ENCODE measurements around the gene TNFRSF4.

The TNFRSF4 gene

DNA sequence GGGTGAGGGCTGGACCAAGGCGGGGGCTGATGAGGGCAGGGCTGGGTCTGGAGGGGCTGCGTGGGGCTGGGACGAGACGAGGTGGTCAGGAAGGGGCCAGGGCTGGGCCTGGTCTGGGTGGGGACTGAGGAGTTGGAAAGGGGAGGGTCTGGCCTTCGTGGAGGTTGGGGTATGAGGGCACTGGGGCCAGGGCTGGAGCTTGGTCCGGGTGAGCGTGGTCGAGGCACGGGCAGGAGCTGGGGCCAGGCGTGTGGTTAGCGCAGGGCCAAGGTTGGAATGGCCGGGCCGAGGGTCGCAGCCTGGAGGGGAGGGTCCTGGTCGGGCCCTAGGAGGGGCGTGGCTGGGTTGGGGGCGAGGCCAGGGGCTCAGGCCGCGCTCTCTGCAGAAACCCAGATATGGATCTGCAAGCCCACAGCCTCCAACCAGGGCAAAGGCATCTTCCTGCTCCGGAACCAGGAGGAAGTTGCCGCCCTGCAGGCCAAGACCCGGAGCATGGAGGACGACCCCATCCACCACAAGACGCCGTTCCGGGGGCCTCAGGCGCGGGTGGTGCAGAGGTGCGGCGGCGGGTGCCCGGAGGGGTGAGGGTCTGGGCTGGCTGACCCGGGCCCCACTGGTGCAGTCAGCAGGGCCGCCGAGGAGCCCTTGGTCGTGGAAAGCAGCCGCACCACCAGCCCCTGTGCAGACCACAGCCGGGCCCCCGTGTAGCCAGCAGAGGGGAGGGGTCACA, 31.3 kb downstream of the TNFRSF4 start:
- no peak overlapping the region for H3K9ac ChIP-seq (ENCODE audit: low read depth, low read length)
- no peak overlapping the region for H3K27ac ChIP-seq (ENCODE audit: low read length)
- H2AFZ ChIP-seq (ENCODE audit: low read depth, low read length), result no peak overlapping the region
- no peak overlapping the region for H3K4me3 ChIP-seq (ENCODE audit: low read depth in 1 of 2, low read length in 2 of 2)
- H3K27me3 ChIP-seq (ENCODE audit: insufficient read depth, low read length, poor library complexity), result no peaks in the 10 kb centered on the region
- no peaks in the 10 kb centered on the region for H3K9me3 ChIP-seq (ENCODE audit: insufficient read depth, low read length, severe bottlenecking)
- no peaks in the 10 kb centered on the region for H3K79me2 ChIP-seq (ENCODE audit: insufficient read depth, low read length)
- TF ChIP-seq, protein P1, sequence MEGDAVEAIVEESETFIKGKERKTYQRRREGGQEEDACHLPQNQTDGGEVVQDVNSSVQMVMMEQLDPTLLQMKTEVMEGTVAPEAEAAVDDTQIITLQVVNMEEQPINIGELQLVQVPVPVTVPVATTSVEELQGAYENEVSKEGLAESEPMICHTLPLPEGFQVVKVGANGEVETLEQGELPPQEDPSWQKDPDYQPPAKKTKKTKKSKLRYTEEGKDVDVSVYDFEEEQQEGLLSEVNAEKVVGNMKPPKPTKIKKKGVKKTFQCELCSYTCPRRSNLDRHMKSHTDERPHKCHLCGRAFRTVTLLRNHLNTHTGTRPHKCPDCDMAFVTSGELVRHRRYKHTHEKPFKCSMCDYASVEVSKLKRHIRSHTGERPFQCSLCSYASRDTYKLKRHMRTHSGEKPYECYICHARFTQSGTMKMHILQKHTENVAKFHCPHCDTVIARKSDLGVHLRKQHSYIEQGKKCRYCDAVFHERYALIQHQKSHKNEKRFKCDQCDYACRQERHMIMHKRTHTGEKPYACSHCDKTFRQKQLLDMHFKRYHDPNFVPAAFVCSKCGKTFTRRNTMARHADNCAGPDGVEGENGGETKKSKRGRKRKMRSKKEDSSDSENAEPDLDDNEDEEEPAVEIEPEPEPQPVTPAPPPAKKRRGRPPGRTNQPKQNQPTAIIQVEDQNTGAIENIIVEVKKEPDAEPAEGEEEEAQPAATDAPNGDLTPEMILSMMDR (IDR thresholded peaks at IDR 0.05; ENCODE audit: borderline replicate concordance, extremely low read depth, low read length, poor library complexity, severe bottlenecking), result no peak
- no peak for TF ChIP-seq EZH2 (IDR thresholded peaks at IDR 0.05; ENCODE audit: borderline replicate concordance, low read depth, low read length, severe bottlenecking)
- no peaks in the 10 kb centered on the region for H3K36me3 ChIP-seq (ENCODE audit: insufficient read depth, low read length)
- no peak overlapping the region for H3K4me2 ChIP-seq (ENCODE audit: insufficient read depth, low read length)
- ATAC-seq (ENCODE audit: insufficient read depth, low read depth) (no peak), DNase-seq (no peak)
- no peaks in the 10 kb centered on the region for H3K4me1 ChIP-seq (ENCODE audit: insufficient read depth, low read length)
- no peaks in the 10 kb centered on the region; the same call in 1 of the 2 replicates for H4K20me1 ChIP-seq (ENCODE audit: insufficient read depth, low read length)

DNA sequence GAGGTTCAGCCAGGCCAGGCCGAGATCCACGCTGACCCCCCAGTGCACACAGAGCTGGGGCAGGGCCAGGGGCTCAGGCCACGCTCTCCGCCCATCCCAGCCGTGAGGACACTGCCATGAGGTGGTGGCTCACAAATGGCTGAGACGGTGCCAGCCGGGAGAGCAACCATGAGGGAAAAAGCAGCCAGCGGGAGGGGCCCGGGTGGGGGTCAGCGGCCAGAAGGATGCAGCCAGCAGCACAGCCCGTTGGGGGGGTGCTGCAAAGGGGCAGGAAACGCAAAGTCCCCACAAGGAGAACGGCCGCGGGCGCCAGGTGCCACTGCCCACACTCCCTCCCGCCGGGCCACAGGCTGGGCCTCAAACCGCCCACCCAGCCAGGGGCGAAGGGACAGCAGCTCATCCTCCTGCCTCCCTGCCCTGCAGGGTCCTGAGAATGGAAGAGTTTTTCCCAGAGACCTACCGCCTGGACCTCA, 32.0 kb downstream of the TNFRSF4 start:
- Histone ChIP-seq H3K79me2 (ENCODE audit: insufficient read depth, low read length) (no peaks in the 10 kb centered on the region), H3K4me2 (ENCODE audit: insufficient read depth, low read length) (no peak overlapping the region)
- no peak for DNase-seq

DNA sequence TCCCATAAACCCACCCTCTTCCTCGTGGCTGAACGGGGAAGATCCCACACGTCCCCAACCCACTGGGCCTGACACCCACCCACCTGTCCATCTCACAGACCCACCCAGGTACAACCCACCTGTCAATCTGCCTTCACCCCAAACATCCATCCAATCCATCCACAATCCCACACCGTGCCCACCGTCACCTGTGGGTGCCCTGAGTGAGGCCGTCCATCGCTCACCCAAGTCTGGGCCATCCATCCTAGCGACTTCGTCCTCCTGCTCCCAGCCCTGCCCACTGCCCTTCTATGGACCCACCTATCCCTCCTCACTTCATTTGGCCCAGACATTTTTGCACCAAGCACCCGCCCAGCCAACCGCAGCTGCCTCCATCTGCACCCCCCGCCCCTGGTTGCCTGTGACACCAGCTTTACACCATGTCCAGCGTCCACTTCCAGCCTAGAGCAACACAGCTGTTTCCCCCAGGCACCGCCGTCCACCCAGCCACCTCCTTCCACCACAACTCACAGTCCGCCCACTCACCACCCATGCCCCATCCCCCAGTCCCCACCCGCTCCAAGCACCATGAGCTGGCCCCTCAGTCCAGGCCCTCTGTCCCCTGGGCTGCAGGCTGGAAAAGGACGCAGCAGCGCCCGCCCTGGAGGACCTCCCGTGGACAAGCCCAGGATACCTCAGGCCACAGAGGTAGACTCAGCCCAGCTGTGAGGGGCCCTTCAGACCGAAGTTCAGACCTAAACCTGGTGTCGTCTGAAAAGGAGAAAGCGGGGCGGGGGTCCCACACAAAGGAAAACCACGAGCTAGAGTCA, 32.6 kb downstream of the TNFRSF4 start:
- no peaks in the 10 kb centered on the region for H3K4me1 ChIP-seq (ENCODE audit: insufficient read depth, low read length)
- H3K9me3 ChIP-seq (ENCODE audit: insufficient read depth, low read length, severe bottlenecking), result no peaks in the 10 kb centered on the region
- no peaks in the 10 kb centered on the region; the same call in 1 of the 2 replicates for H4K20me1 ChIP-seq (ENCODE audit: insufficient read depth, low read length)
- ATAC-seq (ENCODE audit: insufficient read depth, low read depth) (no peak), DNase-seq (no peak)
- H3K4me2 ChIP-seq (ENCODE audit: insufficient read depth, low read length), result no peak overlapping the region
- H3K4me3 ChIP-seq (ENCODE audit: low read depth in 1 of 2, low read length in 2 of 2), result no peak overlapping the region
- no peaks in the 10 kb centered on the region for H3K79me2 ChIP-seq (ENCODE audit: insufficient read depth, low read length)
- no peak overlapping the region for H3K9ac ChIP-seq (ENCODE audit: low read depth, low read length)
- H2AFZ ChIP-seq (ENCODE audit: low read depth, low read length), result no peak overlapping the region
- H3K27me3 ChIP-seq (ENCODE audit: insufficient read depth, low read length, poor library complexity), result no peaks in the 10 kb centered on the region
- H3K36me3 ChIP-seq (ENCODE audit: insufficient read depth, low read length), result no peaks in the 10 kb centered on the region
- TF ChIP-seq EZH2 (IDR thresholded peaks at IDR 0.05; ENCODE audit: borderline replicate concordance, low read depth, low read length, severe bottlenecking), result no peak
- H3K27ac ChIP-seq (ENCODE audit: low read length), result no peak overlapping the region

More for the DNA sequence above, 32.0 kb downstream of the TNFRSF4 start:
- Histone ChIP-seq H3K4me3 (ENCODE audit: low read depth in 1 of 2, low read length in 2 of 2) (no peak overlapping the region), H3K36me3 (ENCODE audit: insufficient read depth, low read length) (no peaks in the 10 kb centered on the region), H3K27me3 (ENCODE audit: insufficient read depth, low read length, poor library complexity) (no peaks in the 10 kb centered on the region), H3K4me1 (ENCODE audit: insufficient read depth, low read length) (no peaks in the 10 kb centered on the region), H2AFZ (ENCODE audit: low read depth, low read length) (no peak overlapping the region), H3K9ac (ENCODE audit: low read depth, low read length) (no peak overlapping the region), H3K9me3 (ENCODE audit: insufficient read depth, low read length, severe bottlenecking) (no peaks in the 10 kb centered on the region), H4K20me1 (ENCODE audit: insufficient read depth, low read length) (no peaks in the 10 kb centered on the region; the same call in 1 of the 2 replicates), H3K27ac (ENCODE audit: low read length) (no peak overlapping the region)
- no peak for ATAC-seq (ENCODE audit: insufficient read depth, low read depth)
- TF ChIP-seq EZH2 (IDR thresholded peaks at IDR 0.05; ENCODE audit: borderline replicate concordance, low read depth, low read length, severe bottlenecking), result no peak
- TF ChIP-seq, protein P1 (IDR thresholded peaks at IDR 0.05; ENCODE audit: borderline replicate concordance, extremely low read depth, low read length, poor library complexity, severe bottlenecking), result no peak

All from DND-41 (cell line).